Kidney (tissue), 14 donors: ENCODE data around the gene ATAD1. TPM values are rescaled to one million over a fixed set of nuclear protein-coding genes. Genes with fewer than 3 reads are reported as not detected.
"Not testable (repeated sequence)": the region's sequence is repeated elsewhere in the genome, so short reads cannot be mapped to it uniquely, and the experiment has no call there.

ENCODE experiments used
- DNase-seq, 5 donors: peaks; one replicate each; pipeline ENCODE4 v3.0.0-alpha.2; 2013 to 2020
- FAIRE-seq: peaks from 2 replicates; lab custom pipeline; 2012; peaks lifted over from hg19 to GRCh38; lab: Jason Lieb, UNC
- H3K27ac ChIP-seq, 2 donors: one replicate each; pipeline ENCODE4 v1.7.0; 2013; ENCODE audit warnings: low read depth in 2 of 2, low read length in 2 of 2, inconsistent platforms in 1 of 2
- H3K27me3 ChIP-seq: one replicate; pipeline ENCODE4 v1.7.1; 2013; ENCODE audit warnings: low read length, inconsistent platforms; ENCODE audit not compliant: control insufficient read depth, insufficient read depth
- H3K36me3 ChIP-seq, 3 donors: one replicate each; pipeline versions ENCODE4 v1.7.0 to v1.7.1; 2013; ENCODE audit warnings: low read length in 3 of 3, control low read depth in 1 of 3, inconsistent platforms in 1 of 3; ENCODE audit not compliant: insufficient read depth in 3 of 3, control insufficient read depth in 2 of 3
- H3K4me1 ChIP-seq, 3 donors: one replicate each; pipeline versions ENCODE4 v1.7.0 to v1.7.1; 2013; ENCODE audit warnings: low read length in 3 of 3, inconsistent platforms in 1 of 3, low read depth in 1 of 3; ENCODE audit not compliant: control insufficient read depth in 2 of 3, insufficient read depth in 2 of 3
- H3K4me3 ChIP-seq, 3 donors: one replicate each; pipeline versions ENCODE4 v1.7.0 to v1.8.1; 2013; ENCODE audit warnings: low read length in 3 of 3, control low read depth in 1 of 3, inconsistent platforms in 1 of 3
- H3K9ac ChIP-seq, 3 donors: one replicate each; pipeline versions ENCODE4 v1.7.0 to v1.7.1; 2013; ENCODE audit warnings: low read length in 3 of 3, control low read depth in 1 of 3, inconsistent platforms in 1 of 3
- H3K9me3 ChIP-seq, 3 donors: one replicate each; pipeline versions ENCODE4 v1.7.0 to v1.7.1; 2013; ENCODE audit warnings: low read length in 3 of 3, control low read depth in 1 of 3, inconsistent platforms in 1 of 3; ENCODE audit not compliant: control insufficient read depth in 2 of 3, insufficient read depth in 1 of 3
- intact Hi-C: fragments of 100-400 bp; cut with DNase I; formaldehyde crosslinking; loops from one replicate; pipeline ENCODE4 v1.11.1; 2022
- polyA plus RNA-seq: library from polyadenylated mRNA; stranded (reverse); fragments of 350-450 nt; fragmentation: Illumina TruSeq; extraction: RNeasy Lipid Tissue Mini Kit (QIAGEN cat#74804); gene quantifications from one replicate; pipeline ENCODE4 v1.2.3, GENCODE V29; 2014; ENCODE audit warnings: low read depth, low replicate concordance; ENCODE audit not compliant: insufficient read depth
- total RNA-seq: library from RNA; stranded (reverse); fragmentation: NEBNext Ultra II Directional; extraction: Animal tissue kit (Norgen Biotek cat#: 25700); gene quantifications from one replicate; pipeline ENCODE4 v1.2.1, GENCODE V29; 2021
- TF ChIP-seq, protein P1 (sequence below): IDR thresholded peaks from 3 replicates; pipeline ENCODE4 v1.5.1; 2012; ENCODE audit warnings: mild to moderate bottlenecking, moderate library complexity, borderline replicate concordance; ENCODE audit not compliant: insufficient read depth; ENCODE audit errors: extremely low read depth
- donor health status: control.
- donor health status: control.
- donor health status: control.
- donor health status: control.
- donor health status: control.
- donor health status: DM: yes; HTN: yes; CAD: no.
- donor health status: Normal renal cell carcinoma (clear cell type).

ATAD1 gene
- total and polyA plus RNA-seq, 2 donors from 2014 or later: 22.0 to 57.3 TPM

GRCh38 chr10:87829986-87830729 is 12.1 kb upstream of the ATAD1 start:
- FAIRE-seq (no peak), DNase-seq (no peak)
- no peak overlapping the region for H3K9ac ChIP-seq
- H3K9me3 ChIP-seq: no peaks in the 10 kb centered on the region
- H3K4me3 ChIP-seq: no peak overlapping the region
- H3K27me3 ChIP-seq: no peaks in the 10 kb centered on the region
- TF ChIP-seq, protein P1, sequence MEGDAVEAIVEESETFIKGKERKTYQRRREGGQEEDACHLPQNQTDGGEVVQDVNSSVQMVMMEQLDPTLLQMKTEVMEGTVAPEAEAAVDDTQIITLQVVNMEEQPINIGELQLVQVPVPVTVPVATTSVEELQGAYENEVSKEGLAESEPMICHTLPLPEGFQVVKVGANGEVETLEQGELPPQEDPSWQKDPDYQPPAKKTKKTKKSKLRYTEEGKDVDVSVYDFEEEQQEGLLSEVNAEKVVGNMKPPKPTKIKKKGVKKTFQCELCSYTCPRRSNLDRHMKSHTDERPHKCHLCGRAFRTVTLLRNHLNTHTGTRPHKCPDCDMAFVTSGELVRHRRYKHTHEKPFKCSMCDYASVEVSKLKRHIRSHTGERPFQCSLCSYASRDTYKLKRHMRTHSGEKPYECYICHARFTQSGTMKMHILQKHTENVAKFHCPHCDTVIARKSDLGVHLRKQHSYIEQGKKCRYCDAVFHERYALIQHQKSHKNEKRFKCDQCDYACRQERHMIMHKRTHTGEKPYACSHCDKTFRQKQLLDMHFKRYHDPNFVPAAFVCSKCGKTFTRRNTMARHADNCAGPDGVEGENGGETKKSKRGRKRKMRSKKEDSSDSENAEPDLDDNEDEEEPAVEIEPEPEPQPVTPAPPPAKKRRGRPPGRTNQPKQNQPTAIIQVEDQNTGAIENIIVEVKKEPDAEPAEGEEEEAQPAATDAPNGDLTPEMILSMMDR: no peak
- intact Hi-C loops: no loop called here
- H3K4me1 ChIP-seq: no peaks in the 10 kb centered on the region
- no peak overlapping the region for H3K27ac ChIP-seq
- H3K36me3 ChIP-seq: no peaks in the 10 kb centered on the region

DNA sequence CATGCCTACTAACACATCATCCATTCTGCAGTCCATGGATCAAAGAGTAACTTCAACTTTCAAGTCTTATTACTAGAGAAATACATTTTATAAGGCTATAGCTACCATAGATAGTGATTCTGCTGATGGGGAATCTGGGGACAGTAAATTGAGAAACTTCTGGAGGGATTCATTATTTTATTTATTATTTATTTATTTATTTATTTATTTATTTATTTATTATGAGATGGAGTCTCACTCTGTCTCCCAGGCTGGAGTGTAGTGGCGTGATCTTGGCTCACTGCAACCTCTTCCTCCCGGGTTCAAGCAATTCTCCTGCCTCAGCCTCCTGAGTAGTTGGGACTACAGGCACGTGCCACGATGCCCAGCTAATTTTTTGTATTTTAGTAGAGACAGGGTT is 11.0 kb upstream of the ATAD1 start:
- DNase-seq, H3K4me1 ChIP-seq, FAIRE-seq, H3K27ac ChIP-seq, intact Hi-C loops, H3K9ac ChIP-seq, H3K27me3 ChIP-seq, H3K36me3 ChIP-seq, H3K4me3 ChIP-seq, H3K9me3 ChIP-seq: not testable (repeated sequence)

GRCh38 chr10:87827681-87828080 is 9.7 kb upstream of the ATAD1 start:
- FAIRE-seq: no peak
- TF ChIP-seq, protein P1: no peak
- Histone ChIP-seq H3K27ac (no peak overlapping the region), H3K9ac (no peak overlapping the region), H3K9me3 (no peaks in the 10 kb centered on the region), H3K36me3 (no peaks in the 10 kb centered on the region), H3K27me3 (no peaks in the 10 kb centered on the region), H3K4me1 (no peaks in the 10 kb centered on the region), H3K4me3 (no peak overlapping the region)
- DNase-seq: no peak
- intact Hi-C loops: no loop called here

GRCh38 chr10:87826653-87827052 is 8.6 kb upstream of the ATAD1 start:
- Histone ChIP-seq H3K27me3 (no peaks in the 10 kb centered on the region), H3K4me1 (no peaks in the 10 kb centered on the region), H3K4me3 (no peak overlapping the region), H3K9ac (no peak overlapping the region), H3K36me3 (no peaks in the 10 kb centered on the region), H3K9me3 (no peaks in the 10 kb centered on the region), H3K27ac (no peak overlapping the region)
- FAIRE-seq (no peak), DNase-seq (no peak)
- intact Hi-C loops: no loop called here
- TF ChIP-seq, protein P1: no peak
